HepG2 (cell line): ENCODE data around the gene HPDL. TPM values are rescaled to one million over a fixed set of nuclear protein-coding genes. Genes with fewer than 3 reads are reported as not detected.

ENCODE experiments used
- ATF2 ChIP-seq: sonication (generic); formaldehyde crosslinking; IDR thresholded peaks from 2 replicates; pipeline ENCODE4 v1.4.0; 2020; ENCODE audit warnings: missing genetic modification reagents
- GABPA ChIP-seq, 2 experiments: IDR thresholded peaks; 2 replicates each; pipeline ENCODE4 v1.6.1; 2011 to 2016; ENCODE audit warnings: low read depth in 2 of 2, low read length in 1 of 2, missing biosample characterization in 1 of 2, missing genetic modification characterization in 1 of 2
- MYPOP ChIP-seq: sonication (generic); formaldehyde crosslinking; IDR thresholded peaks from 2 replicates; pipeline ENCODE4 v1.8.1; 2023; ENCODE audit warnings: mild to moderate bottlenecking, moderate library complexity, missing genetic modification reagents
- NFAT5 ChIP-seq: sonication (generic); formaldehyde crosslinking; IDR thresholded peaks from 2 replicates; pipeline ENCODE4 v1.4.0; 2020; ENCODE audit warnings: missing genetic modification reagents
- POLR2A ChIP-seq, 2 experiments: IDR thresholded peaks; 2 replicates each; pipeline ENCODE4 v1.6.1; 2011; ENCODE audit warnings: low read depth in 2 of 2, low read length in 2 of 2, mild to moderate bottlenecking in 1 of 2, moderate library complexity in 1 of 2; ENCODE audit not compliant: insufficient read depth in 1 of 2
- POLR2G ChIP-seq: fragments of 200-400 bp; formaldehyde crosslinking; IDR thresholded peaks from 2 replicates; pipeline ENCODE4 v1.6.1; 2018; ENCODE audit warnings: mild to moderate bottlenecking, low read depth, low read length, moderate library complexity
- SNAPC4 ChIP-seq: sonication (generic); formaldehyde crosslinking; IDR thresholded peaks from 2 replicates; pipeline ENCODE4 v1.4.0; 2020; ENCODE audit warnings: mild to moderate bottlenecking, missing genetic modification reagents
- SOX6 ChIP-seq, 2 experiments: fragments of 450-650 bp in 1 of 2; sonication (generic) in 1 of 2; formaldehyde crosslinking in 1 of 2; IDR thresholded peaks; 2 replicates each; pipeline versions ENCODE4 v1.4.0 to v1.6.1; 2017 to 2020; ENCODE audit warnings: antibody characterized with exemption in 1 of 2, mild to moderate bottlenecking in 1 of 2, missing genetic modification reagents in 1 of 2
- SRSF1 ChIP-seq: fragments of 200-400 bp; formaldehyde crosslinking; optimal IDR thresholded peaks from 2 replicates; pipeline ENCODE3; 2017; ENCODE audit warnings: mild to moderate bottlenecking, low read depth, low read length, moderate library complexity
- TAF15 ChIP-seq: fragments of 200-400 bp; formaldehyde crosslinking; IDR thresholded peaks from one replicate; pipeline ENCODE4 v1.6.1; 2018; ENCODE audit warnings: mild to moderate bottlenecking, low read depth, low read length; ENCODE audit not compliant: poor library complexity, severe bottlenecking
- ZNF17 ChIP-seq: sonication (generic); formaldehyde crosslinking; IDR thresholded peaks from 2 replicates; pipeline ENCODE4 v1.5.0; 2020; ENCODE audit warnings: mild to moderate bottlenecking, missing genetic modification reagents
- ZNF230 ChIP-seq: sonication (generic); formaldehyde crosslinking; IDR thresholded peaks from 2 replicates; pipeline ENCODE4 v1.4.0; 2020; ENCODE audit warnings: mild to moderate bottlenecking, missing genetic modification reagents
- ZNF251 ChIP-seq: sonication (generic); formaldehyde crosslinking; IDR thresholded peaks from 2 replicates; pipeline ENCODE4 v1.9.0; 2021; ENCODE audit warnings: mild to moderate bottlenecking, missing genetic modification reagents
- polyA plus RNA-seq, 8 experiments: library from polyadenylated mRNA; depleted of rRNA in 3 of 8; stranded (reverse) in 7 of 8; unstranded in 1 of 8; fragments of >200 nt; fragmentation: Illumina TruSeq in 4 of 8; extraction: Trizol in 4 of 8; gene quantifications; 2 replicates each; pipeline versions ENCODE4 v1.2.1 to v1.2.3, GENCODE V29; 2011 to 2016; ENCODE audit warnings: low read depth in 4 of 8, missing spikeins in 1 of 8, mixed read lengths in 1 of 8; ENCODE audit not compliant: insufficient read depth in 1 of 8
- total RNA-seq, 5 experiments: library from RNA; depleted of rRNA; stranded (reverse); fragments of >200 nt; fragmentation: Illumina TruSeq; extraction: Trizol; gene quantifications; 2 replicates each; pipeline ENCODE4 v1.2.3, GENCODE V29; 2016; ENCODE audit warnings: low read depth in 1 of 5

HPDL gene
- total and polyA plus RNA-seq, 2 of the 13 experiments (the other 11 are each of a cell fraction or from before 2014, with no cell fraction given) = not detected

- no peak for TF ChIP-seq ATF2 (CRISPR knock-in tag)
- no peak for TF ChIP-seq TAF15
- no peak for TF ChIP-seq NFAT5 (CRISPR knock-in tag)
- TF ChIP-seq MYPOP (CRISPR knock-in tag) = peak; percentile 11; the same call in 1 of the 2 replicates
- TF ChIP-seq POLR2A (IDR thresholded peaks at IDR 0.05; ENCODE audit: insufficient read depth in 1 of 2, low read depth in 2 of 2, low read length in 2 of 2) = no peak
- TF ChIP-seq GABPA (IDR thresholded peaks at IDR 0.05; ENCODE audit: low read depth, low read length) = no peak
- no peak for TF ChIP-seq GABPA (CRISPR knock-in tag; IDR thresholded peaks at IDR 0.05; ENCODE audit: low read depth)
- TF ChIP-seq ZNF251 (CRISPR knock-in tag) = no peak
- TF ChIP-seq ZNF230 = no peak
- TF ChIP-seq POLR2G = no peak
- no peak for TF ChIP-seq SNAPC4
- peak; percentile 31 for TF ChIP-seq SRSF1
- TF ChIP-seq ZNF17 (CRISPR knock-in tag) = no peak
- no peak for TF ChIP-seq SOX6 (IDR thresholded peaks at IDR 0.05)
- TF ChIP-seq SOX6 (CRISPR knock-in tag; IDR thresholded peaks at IDR 0.05) = no peak
Measured at GRCh38 chr1:45304311-45305081, 22.2 kb upstream of the HPDL start (continued).
